ENCODE measurements around the gene GRM7. TPM values are rescaled to one million over a fixed set of nuclear protein-coding genes. Genes with fewer than 3 reads are reported as not detected.

Gene GRM7
- total RNA-seq, 1 experiment from 2014 or later = not detected

DNA sequence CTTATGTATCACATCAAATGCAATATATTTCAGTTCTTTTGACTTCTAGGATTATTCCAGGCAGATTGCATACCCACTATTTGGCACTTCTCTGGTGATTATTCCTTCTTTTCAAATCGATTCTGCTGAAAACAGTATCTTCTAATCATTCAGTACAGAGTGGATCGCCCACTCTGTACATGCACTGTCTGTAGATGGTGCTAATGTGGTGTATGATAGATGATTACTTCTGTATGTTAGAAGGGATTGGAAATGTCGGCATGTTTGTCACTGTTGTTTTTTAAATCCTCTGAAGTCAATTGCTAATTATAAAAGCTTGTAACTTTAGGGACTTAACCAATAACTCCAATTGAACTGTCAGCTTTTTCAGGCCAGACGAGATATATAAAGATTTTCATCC is 642.5 kb downstream of the GRM7 start:
- Histone ChIP-seq H3K9ac (ENCODE audit: low read length) (no peak overlapping the region), H3K4me2 (ENCODE audit: low read length) (no peak overlapping the region), H3F3A (ENCODE audit: low read length, unreplicated experiment) (no peaks in the 10 kb centered on the region), H3K4me1 (ENCODE audit: insufficient read depth, low read length) (peaks cover 6% of the 10 kb centered on the region; the same call in 1 of the 2 replicates), H3K36me3 (ENCODE audit: low read depth, low read length) (no peaks in the 10 kb centered on the region), H3K27me3 (ENCODE audit: low read length) (no peaks in the 10 kb centered on the region), H3K27ac (ENCODE audit: low read length) (no peak overlapping the region), H3K9me2 (replicated peaks; ENCODE audit: low read length) (no peaks in the 10 kb centered on the region), H2AFZ (ENCODE audit: low read length) (no peak overlapping the region), H3K4me3 (ENCODE audit: low read length) (no peak overlapping the region), H3K9me3 (ENCODE audit: low read length) (peaks cover 15% of the 10 kb centered on the region), H4K20me1 (ENCODE audit: low read length) (no peaks in the 10 kb centered on the region), H3K79me2 (ENCODE audit: low read length) (no peaks in the 10 kb centered on the region)
- POLR2A ChIA-PET (ENCODE audit: unreplicated experiment) = no interaction called here
- no peak for ATAC-seq
- no peak for DNase-seq
- no TSS peak for BruUV-seq (replicated peaks)
- CTCF ChIA-PET = no interaction called here
- intact Hi-C loops (cut with micrococcal nuclease) = no loop called here
- TF ChIP-seq EZH2 (IDR thresholded peaks at IDR 0.05; ENCODE audit: low read length, unreplicated experiment) = no peak
- TF ChIP-seq EZH2phosphoT487 (IDR thresholded peaks at IDR 0.05; ENCODE audit: borderline replicate concordance, low read length) = no peak
- TF ChIP-seq, protein P1, sequence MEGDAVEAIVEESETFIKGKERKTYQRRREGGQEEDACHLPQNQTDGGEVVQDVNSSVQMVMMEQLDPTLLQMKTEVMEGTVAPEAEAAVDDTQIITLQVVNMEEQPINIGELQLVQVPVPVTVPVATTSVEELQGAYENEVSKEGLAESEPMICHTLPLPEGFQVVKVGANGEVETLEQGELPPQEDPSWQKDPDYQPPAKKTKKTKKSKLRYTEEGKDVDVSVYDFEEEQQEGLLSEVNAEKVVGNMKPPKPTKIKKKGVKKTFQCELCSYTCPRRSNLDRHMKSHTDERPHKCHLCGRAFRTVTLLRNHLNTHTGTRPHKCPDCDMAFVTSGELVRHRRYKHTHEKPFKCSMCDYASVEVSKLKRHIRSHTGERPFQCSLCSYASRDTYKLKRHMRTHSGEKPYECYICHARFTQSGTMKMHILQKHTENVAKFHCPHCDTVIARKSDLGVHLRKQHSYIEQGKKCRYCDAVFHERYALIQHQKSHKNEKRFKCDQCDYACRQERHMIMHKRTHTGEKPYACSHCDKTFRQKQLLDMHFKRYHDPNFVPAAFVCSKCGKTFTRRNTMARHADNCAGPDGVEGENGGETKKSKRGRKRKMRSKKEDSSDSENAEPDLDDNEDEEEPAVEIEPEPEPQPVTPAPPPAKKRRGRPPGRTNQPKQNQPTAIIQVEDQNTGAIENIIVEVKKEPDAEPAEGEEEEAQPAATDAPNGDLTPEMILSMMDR (conservative IDR thresholded peaks at IDR 0.05; ENCODE audit: low read depth, low read length) = no peak

DNA sequence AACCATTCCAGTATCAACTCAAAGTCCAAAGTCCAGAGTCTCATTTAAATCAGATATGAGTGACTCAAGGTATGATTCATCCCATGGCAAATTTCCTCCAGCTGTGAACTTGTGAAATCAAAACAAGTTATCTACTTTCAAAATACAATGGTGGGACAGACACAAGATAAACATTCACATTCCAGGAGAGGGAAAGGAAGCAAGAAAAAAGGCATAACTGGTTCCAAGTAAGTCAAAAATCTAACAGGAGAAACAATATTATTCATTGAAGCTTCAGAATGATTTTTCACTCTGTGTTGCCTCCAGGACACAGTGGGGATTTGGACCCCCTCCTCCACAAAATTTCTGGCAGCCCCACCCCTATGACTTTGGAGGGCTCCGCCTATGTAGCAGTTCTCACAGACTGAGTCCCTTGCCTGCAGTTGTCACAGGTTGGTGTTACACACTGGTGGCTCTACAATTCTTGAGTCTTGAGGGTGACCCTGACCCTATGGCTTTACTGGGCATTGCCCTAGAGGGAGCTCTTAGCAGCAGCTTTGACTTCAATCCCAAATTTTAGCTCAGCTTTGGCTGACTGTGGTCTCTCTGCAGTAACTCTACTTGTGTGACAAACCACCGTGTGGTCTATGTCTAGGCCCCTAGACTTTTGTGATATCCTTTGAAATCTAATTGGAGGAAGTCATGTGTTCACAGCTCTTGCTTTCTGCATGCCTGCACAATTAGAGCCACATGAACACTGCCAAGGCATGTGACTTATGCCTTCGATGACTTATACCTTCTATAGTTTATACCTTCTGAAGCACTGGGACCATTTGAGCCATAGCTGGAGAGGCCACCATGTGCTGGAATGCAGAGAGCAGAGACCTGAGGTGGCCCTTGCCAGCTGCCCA is 644.2 kb downstream of the GRM7 start:
- Histone ChIP-seq H3K4me2 (ENCODE audit: low read length) (no peak overlapping the region; the same call in 1 of the 2 replicates), H3F3A (ENCODE audit: low read length, unreplicated experiment) (no peaks in the 10 kb centered on the region), H3K36me3 (ENCODE audit: low read depth, low read length) (no peaks in the 10 kb centered on the region), H3K27me3 (ENCODE audit: low read length) (no peaks in the 10 kb centered on the region), H4K20me1 (ENCODE audit: low read length) (no peaks in the 10 kb centered on the region), H3K4me1 (ENCODE audit: insufficient read depth, low read length) (peaks cover 6% of the 10 kb centered on the region; the same call in 1 of the 2 replicates), H3K4me3 (ENCODE audit: low read length) (no peak overlapping the region), H3K79me2 (ENCODE audit: low read length) (no peaks in the 10 kb centered on the region), H3K27ac (ENCODE audit: low read length) (peak overlapping the region; percentile 58), H3K9me2 (replicated peaks; ENCODE audit: low read length) (no peaks in the 10 kb centered on the region), H3K9ac (ENCODE audit: low read length) (no peak overlapping the region), H3K9me3 (ENCODE audit: low read length) (peaks cover 17% of the 10 kb centered on the region), H2AFZ (ENCODE audit: low read length) (no peak overlapping the region)
- ChIA-PET CTCF (no interaction called here), POLR2A (ENCODE audit: unreplicated experiment) (no interaction called here)
- TF ChIP-seq EZH2 (IDR thresholded peaks at IDR 0.05; ENCODE audit: low read length, unreplicated experiment) = no peak
- TF ChIP-seq, protein P1 (conservative IDR thresholded peaks at IDR 0.05; ENCODE audit: low read depth, low read length) = no peak
- intact Hi-C loops (cut with micrococcal nuclease) = no loop called here
- ATAC-seq = no peak
- BruUV-seq (replicated peaks) = no TSS peak
- DNase-seq = peak; percentile 70

DNA sequence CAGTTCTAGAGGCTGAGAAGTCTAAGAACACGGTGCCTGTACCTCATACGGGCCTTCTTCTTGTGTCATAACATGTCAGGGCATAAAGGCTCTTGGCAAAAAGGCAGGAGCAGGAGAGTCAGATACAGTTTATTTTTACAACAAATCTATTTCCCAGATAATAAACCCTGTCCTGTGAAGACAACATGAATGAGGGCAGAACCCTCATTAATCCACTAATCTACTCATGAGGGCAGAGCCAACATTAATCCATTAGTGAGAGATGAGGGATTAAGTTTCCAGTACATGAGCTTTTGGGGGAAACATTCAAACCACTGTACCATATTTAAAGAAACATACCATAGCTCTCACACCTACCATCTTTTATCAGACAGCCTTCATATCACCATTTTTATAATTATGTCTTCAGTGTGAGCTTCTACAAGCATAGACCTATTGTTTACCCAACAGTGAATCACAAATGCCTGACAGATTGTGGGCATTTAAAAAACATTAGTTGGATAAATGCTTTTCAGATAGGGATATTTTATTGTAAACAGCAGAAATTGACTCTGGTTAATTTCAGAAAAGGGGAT is 645.8 kb downstream of the GRM7 start:
- Histone ChIP-seq H3K27me3 (ENCODE audit: low read length) (no peaks in the 10 kb centered on the region), H3F3A (ENCODE audit: low read length, unreplicated experiment) (no peaks in the 10 kb centered on the region), H2AFZ (ENCODE audit: low read length) (no peak overlapping the region), H3K9me2 (replicated peaks; ENCODE audit: low read length) (no peaks in the 10 kb centered on the region), H4K20me1 (ENCODE audit: low read length) (no peaks in the 10 kb centered on the region), H3K9me3 (ENCODE audit: low read length) (peaks cover 29% of the 10 kb centered on the region), H3K4me2 (ENCODE audit: low read length) (no peak overlapping the region), H3K79me2 (ENCODE audit: low read length) (no peaks in the 10 kb centered on the region), H3K9ac (ENCODE audit: low read length) (no peak overlapping the region), H3K4me3 (ENCODE audit: low read length) (no peak overlapping the region), H3K36me3 (ENCODE audit: low read depth, low read length) (no peaks in the 10 kb centered on the region), H3K27ac (ENCODE audit: low read length) (no peak overlapping the region), H3K4me1 (ENCODE audit: insufficient read depth, low read length) (peaks cover 6% of the 10 kb centered on the region; the same call in 1 of the 2 replicates)
- ATAC-seq (no peak), DNase-seq (no peak)
- intact Hi-C loops (cut with micrococcal nuclease) = no loop called here
- CTCF ChIA-PET = no interaction called here
- POLR2A ChIA-PET (ENCODE audit: unreplicated experiment) = no interaction called here
- no TSS peak for BruUV-seq (replicated peaks)
- TF ChIP-seq EZH2 (IDR thresholded peaks at IDR 0.05; ENCODE audit: low read length, unreplicated experiment) (no peak), EZH2phosphoT487 (IDR thresholded peaks at IDR 0.05; ENCODE audit: borderline replicate concordance, low read length) (no peak)
- TF ChIP-seq, protein P1 (conservative IDR thresholded peaks at IDR 0.05; ENCODE audit: low read depth, low read length) = no peak

Measured in PC-3 (cell line).